Right cardiac atrium (tissue), 5 donors: ENCODE measurements around the gene GPR156. TPM values are rescaled to one million over a fixed set of nuclear protein-coding genes. Genes with fewer than 3 reads are reported as not detected.
"Not testable (repeated sequence)": the region's sequence is repeated elsewhere in the genome, so short reads cannot be mapped to it uniquely, and the experiment has no call there.

ENCODE experiments used
- ATAC-seq, 2 donors: fragments of 200-7000 bp; cut with Tn5 transposase; one replicate each; pipeline versions ENCODE4 v1.8.0 to v1.9.1; 2020; ENCODE audit warnings: moderate library complexity in 2 of 2, mild to moderate bottlenecking in 1 of 2
- DNase-seq, 3 donors: peaks; one replicate each; pipeline ENCODE4 v3.0.0-alpha.2; 2020
- H3K27ac ChIP-seq: one replicate; pipeline ENCODE4 v1.5.1; 2013; ENCODE audit warnings: mild to moderate bottlenecking, low read length, control low read depth, moderate library complexity
- H3K27me3 ChIP-seq: one replicate; pipeline ENCODE4 v1.6.1; 2013; ENCODE audit not compliant: control insufficient read depth, insufficient read depth
- H3K4me1 ChIP-seq: one replicate; pipeline ENCODE4 v1.6.1; 2013; ENCODE audit warnings: low read length; ENCODE audit not compliant: control insufficient read depth, insufficient read depth
- H3K4me3 ChIP-seq: one replicate; pipeline ENCODE4 v1.5.1; 2013; ENCODE audit warnings: low read length, control low read depth
- H3K9me3 ChIP-seq: one replicate; pipeline ENCODE4 v1.6.1; 2013; ENCODE audit warnings: low read length; ENCODE audit not compliant: control insufficient read depth
- WGBS: extraction: QIAGEN DNeasy Blood & Tissue Kit; methylation state at CpG from one replicate; pipeline ENCODE4 v1.1.7; 2013; 5-methylcytosine and 5-hydroxymethylcytosine counted together
- intact Hi-C, 4 donors: fragments of 100-400 bp; cut with DNase I; formaldehyde crosslinking; loops; one replicate each; pipeline versions ENCODE4 v1.11.0 to v1.14.0; 2022 to 2023
- polyA plus RNA-seq: library from polyadenylated mRNA; stranded (reverse); fragments of 200-250 nt; gene quantifications from one replicate; pipeline ENCODE4 v1.2.3, GENCODE V29; 2013
- total RNA-seq, 4 donors: library from RNA; stranded (reverse); fragmentation: NEBNext Ultra II Directional; extraction: Animal tissue kit (Norgen Biotek cat#: 25700); gene quantifications; one replicate each; pipeline ENCODE4 v1.2.1, GENCODE V29; 2021
- donor health status: healthy with polysubstance abuse.
- donor health status: DM: no; HTN: yes; CAD: no.
- donor health status: DM: no; HTN: no; CAD: no.
- donor health status: DM: no; HTN: yes; CAD: no; lungs with severe emphysema.
- donor health status: DM: yes; HTN: yes; CAD: no.

GPR156 gene
- total and polyA plus RNA-seq, 5 donors = 0.08 to 0.31 (median 0.14) TPM

GRCh38 chr3:120300971-120301370 lies 15.9 kb upstream of the GPR156 start:
- Histone ChIP-seq H3K9me3 (no peaks in the 10 kb centered on the region), H3K27me3 (no peaks in the 10 kb centered on the region), H3K27ac (no peak overlapping the region), H3K4me1 (no peaks in the 10 kb centered on the region), H3K4me3 (no peak overlapping the region)
- DNase-seq (no peak), ATAC-seq (no peak)
- WGBS = 63% methylated on average over 3 of the region's 3 CpGs
- intact Hi-C loops = no loop called here

- no peak for DNase-seq
- ATAC-seq = no peak
- intact Hi-C loops = no loop called here
Measured at GRCh38 chr3:120299403-120299802, 14.4 kb upstream of the GPR156 start.

GRCh38 chr3:120298996-120299395 lies 14.0 kb upstream of the GPR156 start:
- no peaks in the 10 kb centered on the region for H3K27me3 ChIP-seq
- no peak for ATAC-seq
- no peak overlapping the region for H3K27ac ChIP-seq
- intact Hi-C loops = no loop called here
- H3K9me3 ChIP-seq = no peaks in the 10 kb centered on the region
- no peak overlapping the region for H3K4me3 ChIP-seq
- H3K4me1 ChIP-seq = no peaks in the 10 kb centered on the region
- no peak for DNase-seq

More at GRCh38 chr3:120299403-120299802, 14.4 kb upstream of the GPR156 start:
- no peaks in the 10 kb centered on the region for H3K4me1 ChIP-seq
- H3K4me3 ChIP-seq = no peak overlapping the region
- H3K9me3 ChIP-seq = no peaks in the 10 kb centered on the region
- no peaks in the 10 kb centered on the region for H3K27me3 ChIP-seq
- H3K27ac ChIP-seq = no peak overlapping the region

- H3K27me3 ChIP-seq, H3K9me3 ChIP-seq, intact Hi-C loops, ATAC-seq, DNase-seq, H3K4me3 ChIP-seq, H3K27ac ChIP-seq, H3K4me1 ChIP-seq: not testable (repeated sequence)
- WGBS = 71% methylated on average over 2 of the region's 2 CpGs
Measured at GRCh38 chr3:120291552-120291951, 6.5 kb upstream of the GPR156 start.

- Histone ChIP-seq H3K9me3 (no peaks in the 10 kb centered on the region), H3K27ac (no peak overlapping the region), H3K4me3 (no peak overlapping the region), H3K27me3 (no peaks in the 10 kb centered on the region), H3K4me1 (no peaks in the 10 kb centered on the region)
- intact Hi-C loops = no loop called here
- no peak for DNase-seq
- no peak for ATAC-seq
- WGBS = 97% methylated on average over 16 of the region's 16 CpGs
Measured at GRCh38 chr3:120289636-120290035, 4.6 kb upstream of the GPR156 start.

- ATAC-seq (no peak), DNase-seq (no peak)
- H3K27me3 ChIP-seq = no peaks in the 10 kb centered on the region
- 43% methylated on average over 2 of the region's 2 CpGs for WGBS
- H3K4me3 ChIP-seq = no peak overlapping the region
- no peaks in the 10 kb centered on the region for H3K9me3 ChIP-seq
- H3K27ac ChIP-seq = no peak overlapping the region
- no peaks in the 10 kb centered on the region for H3K4me1 ChIP-seq
- intact Hi-C loops = no loop called here
Measured at GRCh38 chr3:120286465-120286864, 1.4 kb upstream of the GPR156 start.

- peak overlapping the region; percentile 68 for H3K4me3 ChIP-seq
- ATAC-seq (no peak), DNase-seq (no peak)
Measured at GRCh38 chr3:120285508-120285841, 453 bp upstream of the GPR156 start.

GRCh38 chr3:120281261-120281660 lies 3.8 kb downstream of the GPR156 start:
- no peaks in the 10 kb centered on the region for H3K27me3 ChIP-seq
- H3K4me1 ChIP-seq = no peaks in the 10 kb centered on the region
- H3K9me3 ChIP-seq = no peaks in the 10 kb centered on the region
- DNase-seq (no peak), ATAC-seq (no peak)
- H3K4me3 ChIP-seq = no peak overlapping the region
- intact Hi-C loops = no loop called here
- H3K27ac ChIP-seq = no peak overlapping the region
- WGBS = 84% methylated on average over 3 of the region's 3 CpGs

More at GRCh38 chr3:120285508-120285841, 453 bp upstream of the GPR156 start:
- H3K9me3 ChIP-seq = no peaks in the 10 kb centered on the region
- intact Hi-C loops = no loop called here
- H3K4me1 ChIP-seq = no peaks in the 10 kb centered on the region
- H3K27ac ChIP-seq = no peak overlapping the region
- H3K27me3 ChIP-seq = no peaks in the 10 kb centered on the region
- 34% methylated on average over 15 of the region's 15 CpGs for WGBS

- intact Hi-C loops = no loop called here
- WGBS = 90% methylated on average over 3 of the region's 3 CpGs
- Histone ChIP-seq H3K4me3 (no peak overlapping the region), H3K9me3 (no peaks in the 10 kb centered on the region), H3K4me1 (no peaks in the 10 kb centered on the region), H3K27ac (no peak overlapping the region), H3K27me3 (no peaks in the 10 kb centered on the region)
- no peak for DNase-seq
- ATAC-seq = no peak
Measured at GRCh38 chr3:120280566-120280965, 4.5 kb downstream of the GPR156 start.

GRCh38 chr3:120280026-120280425 lies 5.0 kb downstream of the GPR156 start:
- H3K4me3 ChIP-seq = no peak overlapping the region
- 92% methylated on average over 1 of the region's 1 CpG for WGBS
- intact Hi-C loops = no loop called here
- H3K27me3 ChIP-seq = no peaks in the 10 kb centered on the region
- DNase-seq (no peak), ATAC-seq (no peak)
- no peak overlapping the region for H3K27ac ChIP-seq
- no peaks in the 10 kb centered on the region for H3K9me3 ChIP-seq
- no peaks in the 10 kb centered on the region for H3K4me1 ChIP-seq

GRCh38 chr3:120276767-120277166 lies 8.3 kb downstream of the GPR156 start:
- ATAC-seq (no peak), DNase-seq (no peak)
- Histone ChIP-seq H3K4me1 (no peaks in the 10 kb centered on the region), H3K27me3 (no peaks in the 10 kb centered on the region), H3K4me3 (no peak overlapping the region), H3K9me3 (no peaks in the 10 kb centered on the region), H3K27ac (no peak overlapping the region)
- intact Hi-C loops = no loop called here
- 85% methylated on average over 2 of the region's 2 CpGs for WGBS

- Histone ChIP-seq H3K4me3 (no peak overlapping the region), H3K4me1 (no peaks in the 10 kb centered on the region), H3K9me3 (no peaks in the 10 kb centered on the region), H3K27me3 (no peaks in the 10 kb centered on the region), H3K27ac (no peak overlapping the region)
- DNase-seq = no peak
- intact Hi-C loops = no loop called here
- WGBS = 36% methylated on average over 4 of the region's 4 CpGs
- no peak for ATAC-seq
Measured at GRCh38 chr3:120275618-120276017, 9.4 kb downstream of the GPR156 start.
